HL-60 (cell line): ENCODE measurements around the gene RHBDF2.

ENCODE experiments used
- DNase-seq, 2 experiments: peaks; one replicate each; pipeline ENCODE4 v3.0.0-alpha.2; 2010 to 2020; ENCODE audit warnings: low read depth in 1 of 2, low spot score in 1 of 2
- H3K27ac ChIP-seq: fragments of 250-450 bp; sonication (Bioruptor Pico); replicated peaks from 2 replicates; pipeline ENCODE4 v1.5.1; 2020; ENCODE audit warnings: mild to moderate bottlenecking, moderate library complexity
- H3K27me3 ChIP-seq: fragments of 250-450 bp; sonication (Bioruptor Pico); 2 replicates; pipeline ENCODE4 v1.5.1; 2021; ENCODE audit warnings: mild to moderate bottlenecking, moderate library complexity; ENCODE audit not compliant: insufficient read depth, poor library complexity, severe bottlenecking
- H3K4me3 ChIP-seq: replicated peaks from 2 replicates; pipeline ENCODE4 v1.5.1; 2011; ENCODE audit warnings: mild to moderate bottlenecking, control low read depth, low read length; ENCODE audit not compliant: insufficient read depth
- GABPA ChIP-seq: IDR thresholded peaks from 2 replicates; pipeline ENCODE4 v1.6.1; 2012; ENCODE audit warnings: low read depth
- POLR2AphosphoS5 ChIP-seq: IDR thresholded peaks from 2 replicates; pipeline ENCODE4 v1.6.1; 2012; ENCODE audit warnings: low read depth
- SPI1 ChIP-seq: IDR thresholded peaks from 2 replicates; pipeline ENCODE4 v1.6.1; 2012; ENCODE audit warnings: low read depth, mild to moderate bottlenecking, borderline replicate concordance
- TF ChIP-seq, protein P1 (sequence below): IDR thresholded peaks from one replicate; pipeline ENCODE4 v1.5.1; 2011; ENCODE audit warnings: low read length, control low read depth, inconsistent platforms; ENCODE audit not compliant: insufficient read depth
- TF ChIP-seq, protein P2 (sequence below): IDR thresholded peaks from 2 replicates; pipeline ENCODE4 v1.6.1; 2012; ENCODE audit warnings: low read depth; ENCODE audit not compliant: insufficient replicate concordance

The RHBDF2 gene

DNA sequence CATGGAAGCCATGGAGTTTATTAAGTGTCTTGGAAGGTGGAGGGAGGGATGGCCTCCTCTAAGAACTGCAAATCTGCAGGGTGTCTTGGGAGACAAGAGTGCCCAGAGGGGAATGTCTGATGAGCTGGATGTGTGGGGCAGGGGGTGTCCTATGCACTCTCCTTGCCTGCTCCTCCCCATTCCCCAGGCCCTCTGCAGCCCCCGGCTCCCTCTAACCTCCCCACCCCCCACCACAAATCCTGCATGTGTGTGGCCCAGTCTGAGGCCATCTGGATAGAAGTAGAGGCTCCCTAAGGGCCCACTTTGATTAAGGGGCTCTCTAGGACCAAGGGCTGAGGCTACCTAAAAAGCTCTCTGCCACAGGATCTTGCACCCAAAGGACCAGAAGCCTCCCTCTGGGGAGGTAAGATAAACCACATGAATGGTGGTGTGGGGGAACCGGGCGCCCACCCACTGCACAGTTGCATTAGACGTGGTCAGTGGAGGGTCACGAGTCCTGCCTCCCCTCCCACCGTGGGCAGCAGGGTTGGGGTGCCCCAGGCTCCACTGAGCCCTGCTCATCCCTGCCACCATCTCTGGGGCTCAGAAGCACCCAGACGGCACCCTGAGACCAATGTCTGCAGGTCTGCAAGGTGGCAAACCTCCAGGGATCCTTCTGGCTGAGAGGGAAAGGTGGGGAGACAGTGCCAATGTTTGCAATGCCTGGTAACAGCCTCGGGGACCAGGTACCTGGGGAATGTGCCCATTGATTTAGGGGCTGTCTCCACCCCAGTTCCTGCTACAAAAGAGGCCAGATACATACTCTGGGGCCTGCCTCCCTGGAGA lies 33.2 kb downstream of the RHBDF2 start:
- TF ChIP-seq SPI1 (no peak), POLR2AphosphoS5 (no peak), GABPA (no peak)
- TF ChIP-seq, protein P1, sequence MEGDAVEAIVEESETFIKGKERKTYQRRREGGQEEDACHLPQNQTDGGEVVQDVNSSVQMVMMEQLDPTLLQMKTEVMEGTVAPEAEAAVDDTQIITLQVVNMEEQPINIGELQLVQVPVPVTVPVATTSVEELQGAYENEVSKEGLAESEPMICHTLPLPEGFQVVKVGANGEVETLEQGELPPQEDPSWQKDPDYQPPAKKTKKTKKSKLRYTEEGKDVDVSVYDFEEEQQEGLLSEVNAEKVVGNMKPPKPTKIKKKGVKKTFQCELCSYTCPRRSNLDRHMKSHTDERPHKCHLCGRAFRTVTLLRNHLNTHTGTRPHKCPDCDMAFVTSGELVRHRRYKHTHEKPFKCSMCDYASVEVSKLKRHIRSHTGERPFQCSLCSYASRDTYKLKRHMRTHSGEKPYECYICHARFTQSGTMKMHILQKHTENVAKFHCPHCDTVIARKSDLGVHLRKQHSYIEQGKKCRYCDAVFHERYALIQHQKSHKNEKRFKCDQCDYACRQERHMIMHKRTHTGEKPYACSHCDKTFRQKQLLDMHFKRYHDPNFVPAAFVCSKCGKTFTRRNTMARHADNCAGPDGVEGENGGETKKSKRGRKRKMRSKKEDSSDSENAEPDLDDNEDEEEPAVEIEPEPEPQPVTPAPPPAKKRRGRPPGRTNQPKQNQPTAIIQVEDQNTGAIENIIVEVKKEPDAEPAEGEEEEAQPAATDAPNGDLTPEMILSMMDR = no peak
- TF ChIP-seq, protein P2, sequence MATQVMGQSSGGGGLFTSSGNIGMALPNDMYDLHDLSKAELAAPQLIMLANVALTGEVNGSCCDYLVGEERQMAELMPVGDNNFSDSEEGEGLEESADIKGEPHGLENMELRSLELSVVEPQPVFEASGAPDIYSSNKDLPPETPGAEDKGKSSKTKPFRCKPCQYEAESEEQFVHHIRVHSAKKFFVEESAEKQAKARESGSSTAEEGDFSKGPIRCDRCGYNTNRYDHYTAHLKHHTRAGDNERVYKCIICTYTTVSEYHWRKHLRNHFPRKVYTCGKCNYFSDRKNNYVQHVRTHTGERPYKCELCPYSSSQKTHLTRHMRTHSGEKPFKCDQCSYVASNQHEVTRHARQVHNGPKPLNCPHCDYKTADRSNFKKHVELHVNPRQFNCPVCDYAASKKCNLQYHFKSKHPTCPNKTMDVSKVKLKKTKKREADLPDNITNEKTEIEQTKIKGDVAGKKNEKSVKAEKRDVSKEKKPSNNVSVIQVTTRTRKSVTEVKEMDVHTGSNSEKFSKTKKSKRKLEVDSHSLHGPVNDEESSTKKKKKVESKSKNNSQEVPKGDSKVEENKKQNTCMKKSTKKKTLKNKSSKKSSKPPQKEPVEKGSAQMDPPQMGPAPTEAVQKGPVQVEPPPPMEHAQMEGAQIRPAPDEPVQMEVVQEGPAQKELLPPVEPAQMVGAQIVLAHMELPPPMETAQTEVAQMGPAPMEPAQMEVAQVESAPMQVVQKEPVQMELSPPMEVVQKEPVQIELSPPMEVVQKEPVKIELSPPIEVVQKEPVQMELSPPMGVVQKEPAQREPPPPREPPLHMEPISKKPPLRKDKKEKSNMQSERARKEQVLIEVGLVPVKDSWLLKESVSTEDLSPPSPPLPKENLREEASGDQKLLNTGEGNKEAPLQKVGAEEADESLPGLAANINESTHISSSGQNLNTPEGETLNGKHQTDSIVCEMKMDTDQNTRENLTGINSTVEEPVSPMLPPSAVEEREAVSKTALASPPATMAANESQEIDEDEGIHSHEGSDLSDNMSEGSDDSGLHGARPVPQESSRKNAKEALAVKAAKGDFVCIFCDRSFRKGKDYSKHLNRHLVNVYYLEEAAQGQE = no peak
- Histone ChIP-seq H3K4me3 (no peak overlapping the region), H3K27me3 (no peaks in the 10 kb centered on the region), H3K27ac (no peak overlapping the region)
- no peak for DNase-seq

DNA sequence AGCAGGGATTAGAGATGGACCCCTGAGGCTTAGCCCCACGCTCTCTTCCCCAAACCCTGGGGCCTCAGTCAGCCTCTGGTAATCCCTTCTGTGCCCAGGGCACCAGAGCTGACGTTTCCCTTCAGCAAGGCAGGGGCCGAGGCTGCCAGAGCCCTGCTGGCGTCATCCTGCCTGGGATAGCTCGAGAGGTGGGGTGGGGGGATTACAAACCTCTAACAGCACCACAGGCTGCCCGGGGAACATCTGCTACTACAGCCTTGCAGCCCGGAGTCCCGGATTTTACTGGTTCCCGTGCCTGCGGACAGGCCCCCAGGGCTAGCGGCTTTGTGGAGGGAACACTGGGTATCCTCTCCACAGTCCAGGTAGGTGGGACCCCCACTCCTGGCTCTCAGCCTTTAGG lies 33.9 kb downstream of the RHBDF2 start, which contains the start of gene AANAT:
AANAT (plus strand) TSS at position 238 of the 400 bp plus-strand sequence. CDS start 1,144 bp downstream, outside the sequence.
- Histone ChIP-seq H3K27ac (no peak within 1 kb of the TSS), H3K4me3 (no peak within 1 kb of the TSS), H3K27me3 (no peaks in the 10 kb centered on the region)
- no peak for DNase-seq
- TF ChIP-seq GABPA (no peak), SPI1 (no peak), POLR2AphosphoS5 (no peak)
- TF ChIP-seq, protein P2 = no peak
- TF ChIP-seq, protein P1 = no peak

DNA sequence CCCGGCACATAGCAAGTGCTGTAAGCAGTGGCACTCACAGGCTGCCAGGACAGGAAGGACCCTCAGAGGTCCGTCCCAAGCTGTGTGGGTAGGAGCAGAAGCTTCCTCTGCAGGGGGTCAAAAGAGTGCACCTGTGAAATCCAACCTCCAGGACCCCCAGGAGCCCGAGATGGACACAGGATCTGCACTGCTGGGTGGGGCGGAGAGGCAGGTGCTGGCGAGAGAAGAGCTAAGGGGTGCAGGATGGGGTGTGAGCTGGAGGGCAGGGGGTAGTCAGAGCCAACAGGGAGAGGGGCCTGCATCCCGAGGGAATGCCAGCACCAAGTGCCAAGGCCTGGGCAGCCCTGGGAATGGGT lies 34.5 kb downstream of the RHBDF2 start:
- Histone ChIP-seq H3K27ac (no peak overlapping the region), H3K4me3 (no peak overlapping the region), H3K27me3 (no peaks in the 10 kb centered on the region)
- DNase-seq = no peak
- TF ChIP-seq, protein P2 = no peak
- TF ChIP-seq, protein P1 = no peak
- TF ChIP-seq POLR2AphosphoS5 (no peak), GABPA (no peak), SPI1 (no peak)
